ENCODE results near the gene SPIRE2. TPM values are rescaled to one million over a fixed set of nuclear protein-coding genes. Genes with fewer than 3 reads are reported as not detected.

The SPIRE2 gene
- total RNA-seq, 1 experiment from 2014 or later: 3.8 TPM

DNA sequence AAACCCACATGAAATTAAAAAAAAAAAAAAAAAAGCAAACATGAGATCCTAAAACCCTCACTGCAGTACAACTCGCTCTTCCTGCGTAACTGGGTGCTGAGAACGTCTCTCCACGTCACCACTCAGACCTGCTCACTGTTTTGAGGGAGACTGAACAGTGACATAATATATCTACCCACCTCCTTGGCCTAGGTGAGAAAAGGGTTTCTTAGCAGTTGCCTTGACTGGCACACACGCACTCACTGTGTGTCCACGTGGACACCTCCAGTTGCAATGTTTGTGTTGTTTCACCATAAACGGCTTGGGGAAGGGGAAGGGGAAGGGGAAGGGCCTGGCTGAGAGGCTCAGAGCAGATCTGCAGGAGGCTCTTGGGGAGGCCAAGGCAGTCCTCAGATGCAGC is 43.9 kb upstream of the SPIRE2 start:
- Mint-ChIP-seq H3K36me3 (ENCODE audit: insufficient read depth, unreplicated experiment) (peaks cover 41% of the 10 kb centered on the region), H3K4me1 (ENCODE audit: insufficient read depth, unreplicated experiment) (no peaks in the 10 kb centered on the region), H3K9me3 (ENCODE audit: unreplicated experiment) (no peaks in the 10 kb centered on the region), H3K27me3 (ENCODE audit: insufficient read depth, unreplicated experiment) (no peaks in the 10 kb centered on the region), H3K27ac (ENCODE audit: low read depth, unreplicated experiment) (peak overlapping the region; percentile 41), H3K4me3 (ENCODE audit: unreplicated experiment) (no peak overlapping the region)
- TF ChIP-seq, protein P1, sequence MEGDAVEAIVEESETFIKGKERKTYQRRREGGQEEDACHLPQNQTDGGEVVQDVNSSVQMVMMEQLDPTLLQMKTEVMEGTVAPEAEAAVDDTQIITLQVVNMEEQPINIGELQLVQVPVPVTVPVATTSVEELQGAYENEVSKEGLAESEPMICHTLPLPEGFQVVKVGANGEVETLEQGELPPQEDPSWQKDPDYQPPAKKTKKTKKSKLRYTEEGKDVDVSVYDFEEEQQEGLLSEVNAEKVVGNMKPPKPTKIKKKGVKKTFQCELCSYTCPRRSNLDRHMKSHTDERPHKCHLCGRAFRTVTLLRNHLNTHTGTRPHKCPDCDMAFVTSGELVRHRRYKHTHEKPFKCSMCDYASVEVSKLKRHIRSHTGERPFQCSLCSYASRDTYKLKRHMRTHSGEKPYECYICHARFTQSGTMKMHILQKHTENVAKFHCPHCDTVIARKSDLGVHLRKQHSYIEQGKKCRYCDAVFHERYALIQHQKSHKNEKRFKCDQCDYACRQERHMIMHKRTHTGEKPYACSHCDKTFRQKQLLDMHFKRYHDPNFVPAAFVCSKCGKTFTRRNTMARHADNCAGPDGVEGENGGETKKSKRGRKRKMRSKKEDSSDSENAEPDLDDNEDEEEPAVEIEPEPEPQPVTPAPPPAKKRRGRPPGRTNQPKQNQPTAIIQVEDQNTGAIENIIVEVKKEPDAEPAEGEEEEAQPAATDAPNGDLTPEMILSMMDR (IDR thresholded peaks at IDR 0.05; ENCODE audit: unreplicated experiment): no peak
- intact Hi-C loops (cut with micrococcal nuclease): no loop called here
- no peak for DNase-seq (ENCODE audit: unreplicated experiment)
- ChIA-PET CTCF (no interaction called here), POLR2A (no interaction called here)
- no TSS peak for BruUV-seq (replicated peaks)

DNA sequence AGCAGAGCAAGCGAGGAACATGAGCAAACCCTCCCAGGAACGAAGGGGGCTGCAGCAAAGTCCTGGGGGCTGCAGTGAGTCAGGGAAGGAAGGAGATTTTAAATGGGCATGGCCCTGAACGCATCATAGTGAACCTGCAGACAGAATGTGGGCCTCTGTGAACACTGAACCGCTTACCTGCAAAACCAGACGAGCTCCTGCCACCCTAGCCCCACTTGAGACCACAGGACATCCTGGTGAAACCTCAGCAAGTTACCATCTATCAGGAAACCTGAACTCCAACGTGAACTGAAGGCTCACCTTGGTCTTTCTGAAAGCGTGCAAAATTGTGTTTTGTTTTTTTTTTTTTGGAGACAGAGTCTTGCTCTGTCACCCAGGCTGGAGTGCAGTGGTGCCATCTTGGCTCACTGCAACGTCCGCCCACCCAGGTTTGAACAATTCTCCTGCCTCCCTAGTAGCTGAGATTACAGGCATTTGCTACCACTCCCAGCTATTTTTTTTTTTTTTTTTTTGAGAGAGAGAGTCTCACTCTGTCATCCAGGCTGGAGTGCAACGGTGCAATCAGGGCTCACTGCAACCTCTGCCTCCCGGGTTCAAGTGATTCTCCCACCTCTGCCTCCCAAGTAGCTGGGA is 42.6 kb upstream of the SPIRE2 start:
- Mint-ChIP-seq H3K4me1 (ENCODE audit: insufficient read depth, unreplicated experiment) (no peaks in the 10 kb centered on the region), H3K9me3 (ENCODE audit: unreplicated experiment) (no peaks in the 10 kb centered on the region), H3K4me3 (ENCODE audit: unreplicated experiment) (no peak overlapping the region), H3K27me3 (ENCODE audit: insufficient read depth, unreplicated experiment) (no peaks in the 10 kb centered on the region), H3K27ac (ENCODE audit: low read depth, unreplicated experiment) (no peak overlapping the region), H3K36me3 (ENCODE audit: insufficient read depth, unreplicated experiment) (peaks cover 42% of the 10 kb centered on the region)
- BruUV-seq (replicated peaks): no TSS peak
- POLR2A ChIA-PET: interaction anchor here (0.6 kb wide), 1 partner anchor 78 kb away, joined by 3 read pairs; no protein-coding TSS in a partner anchor
- intact Hi-C loops (cut with micrococcal nuclease): no loop called here
- CTCF ChIA-PET: interaction anchor here (1.1 kb wide), 1 partner anchor 75 kb away, joined by 4 read pairs; no protein-coding TSS in a partner anchor
- TF ChIP-seq, protein P1 (IDR thresholded peaks at IDR 0.05; ENCODE audit: unreplicated experiment): no peak
- DNase-seq (ENCODE audit: unreplicated experiment): no peak

DNA sequence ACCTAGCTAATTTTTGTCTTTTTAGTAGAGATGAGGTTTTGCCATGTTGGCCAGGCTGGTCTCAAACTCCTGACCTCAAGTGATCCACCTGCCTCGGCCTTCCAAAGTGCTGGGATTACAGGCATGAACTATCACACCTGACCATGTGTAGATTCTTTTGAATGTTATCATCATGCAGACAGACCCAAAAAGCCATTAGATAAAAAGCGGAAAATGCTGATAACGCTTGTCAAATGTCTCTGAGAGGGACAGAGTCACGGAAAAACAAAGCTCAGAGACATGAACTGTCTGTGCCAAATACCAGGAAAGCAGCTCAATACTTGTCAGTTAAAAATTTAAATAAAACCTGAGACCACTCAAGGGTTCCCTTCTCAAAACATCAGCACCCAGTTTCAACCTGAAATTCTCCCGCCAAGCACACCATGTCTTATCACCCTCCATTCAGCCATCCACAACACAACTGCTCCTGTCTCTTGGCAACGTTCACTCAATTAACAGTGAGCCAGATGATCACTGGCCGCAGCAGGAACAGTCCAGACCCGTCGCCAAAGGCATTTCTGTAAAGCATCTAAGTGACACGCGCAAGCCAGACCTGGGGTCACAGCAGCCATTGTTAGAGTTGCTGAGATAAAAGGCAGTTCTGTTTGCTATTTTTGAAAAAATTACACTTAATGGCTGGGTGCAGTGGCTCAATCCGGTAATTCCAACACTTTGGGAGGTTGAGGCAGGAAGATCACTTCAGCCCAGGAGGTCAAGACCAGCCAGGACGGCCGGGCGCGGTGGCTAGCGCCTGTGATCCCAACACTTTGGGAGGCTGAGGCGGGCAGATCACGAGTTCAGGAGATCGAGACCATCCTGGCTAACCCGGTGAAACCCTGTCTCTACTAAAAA is 41.6 kb upstream of the SPIRE2 start:
- POLR2A ChIA-PET: no interaction called here
- Mint-ChIP-seq H3K4me3 (ENCODE audit: unreplicated experiment) (no peak overlapping the region), H3K27ac (ENCODE audit: low read depth, unreplicated experiment) (no peak overlapping the region), H3K9me3 (ENCODE audit: unreplicated experiment) (no peaks in the 10 kb centered on the region), H3K36me3 (ENCODE audit: insufficient read depth, unreplicated experiment) (peaks cover 43% of the 10 kb centered on the region), H3K27me3 (ENCODE audit: insufficient read depth, unreplicated experiment) (no peaks in the 10 kb centered on the region), H3K4me1 (ENCODE audit: insufficient read depth, unreplicated experiment) (no peaks in the 10 kb centered on the region)
- intact Hi-C loops (cut with micrococcal nuclease): no loop called here
- BruUV-seq (replicated peaks): no TSS peak
- DNase-seq (ENCODE audit: unreplicated experiment): no peak
- TF ChIP-seq, protein P1 (IDR thresholded peaks at IDR 0.05; ENCODE audit: unreplicated experiment): no peak
- CTCF ChIA-PET: interaction anchor here (0.8 to 1.1 kb wide), 2 partner anchors 48 to 73 kb away, joined by 3 to 4 read pairs; no protein-coding TSS in a partner anchor

DNA sequence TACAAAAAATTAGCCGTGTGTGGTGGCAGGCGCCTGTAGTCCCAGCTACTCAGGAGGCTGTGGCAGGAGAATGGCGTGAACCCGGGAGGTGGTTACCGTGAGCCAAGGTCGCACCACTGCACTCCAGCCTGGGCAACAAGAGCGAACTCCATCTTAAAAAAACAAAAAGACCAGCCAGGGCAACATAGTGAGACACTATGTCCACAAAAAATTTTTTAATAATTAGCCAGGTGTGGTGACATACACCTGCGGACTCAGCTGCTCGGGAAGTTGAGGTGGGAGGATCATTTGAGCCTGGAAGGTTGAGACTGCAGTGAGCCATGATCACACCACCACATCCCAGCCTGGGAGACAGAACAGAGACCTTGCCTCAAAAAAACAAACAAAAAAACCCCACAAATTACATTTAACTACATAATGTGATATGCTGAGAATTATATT is 40.9 kb upstream of the SPIRE2 start:
- intact Hi-C loops (cut with micrococcal nuclease): no loop called here
- Mint-ChIP-seq H3K27me3 (ENCODE audit: insufficient read depth, unreplicated experiment) (no peaks in the 10 kb centered on the region), H3K4me1 (ENCODE audit: insufficient read depth, unreplicated experiment) (no peaks in the 10 kb centered on the region), H3K36me3 (ENCODE audit: insufficient read depth, unreplicated experiment) (peaks cover 45% of the 10 kb centered on the region), H3K9me3 (ENCODE audit: unreplicated experiment) (no peaks in the 10 kb centered on the region), H3K4me3 (ENCODE audit: unreplicated experiment) (no peak overlapping the region), H3K27ac (ENCODE audit: low read depth, unreplicated experiment) (no peak overlapping the region)
- CTCF ChIA-PET: interaction anchor here (0.8 kb wide), 1 partner anchor 48 kb away, joined by 3 read pairs; no protein-coding TSS in a partner anchor
- POLR2A ChIA-PET: no interaction called here
- TF ChIP-seq, protein P1 (IDR thresholded peaks at IDR 0.05; ENCODE audit: unreplicated experiment): no peak
- BruUV-seq (replicated peaks): no TSS peak
- no peak for DNase-seq (ENCODE audit: unreplicated experiment)

Data from MCF 10A (cell line).